DMS 273 (cell line): ENCODE data around the gene OLFML2B.
"Not testable (repeated sequence)": the region's sequence is repeated elsewhere in the genome, so short reads cannot be mapped to it uniquely, and the experiment has no call there.

ENCODE experiments used
- DNase-seq: peaks from one replicate; lab custom pipeline; 2025; ENCODE audit not compliant: unreplicated experiment; lab: John Stamatoyannopoulos, UW

Gene OLFML2B

DNA sequence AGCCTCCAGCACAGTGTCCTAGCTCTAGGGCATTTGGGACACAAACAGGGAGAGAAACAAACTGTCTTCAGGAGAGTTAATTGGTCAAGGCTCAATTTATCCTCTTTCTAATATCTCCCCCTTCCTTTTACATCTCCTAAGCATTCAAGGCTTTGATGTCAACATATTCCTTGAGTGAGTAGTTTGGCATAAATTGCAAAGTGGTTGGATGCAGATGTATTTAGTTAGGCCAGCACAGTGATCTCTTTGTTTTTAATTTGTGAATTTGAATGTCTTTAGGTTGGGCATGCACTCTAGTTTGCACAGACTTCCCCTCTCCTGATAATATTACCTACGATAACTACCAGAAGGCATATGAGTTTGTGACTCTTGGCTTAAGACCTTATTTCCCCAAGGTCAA is 12.5 kb upstream of the OLFML2B start:
- no peak for DNase-seq

DNA sequence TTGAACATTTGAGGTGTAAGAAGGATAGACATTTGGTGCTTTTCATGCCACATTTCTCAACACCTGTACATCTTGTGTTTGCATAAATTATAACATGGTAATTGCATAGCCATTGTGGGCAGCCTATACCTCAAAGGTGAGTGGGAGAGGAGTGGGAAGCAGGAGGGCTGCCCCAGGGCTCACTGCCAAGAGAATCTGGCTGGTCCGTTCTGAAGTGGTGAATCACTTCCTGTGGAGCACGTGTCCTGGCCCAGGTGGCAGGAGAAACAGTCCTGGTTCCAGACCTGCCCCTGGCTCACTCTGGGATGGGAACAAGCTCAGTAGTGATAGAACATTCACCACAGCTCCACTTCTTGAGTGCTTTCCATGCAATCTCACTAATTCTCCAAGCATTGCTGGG is 11.6 kb upstream of the OLFML2B start:
- peak; percentile 27 for DNase-seq

DNA sequence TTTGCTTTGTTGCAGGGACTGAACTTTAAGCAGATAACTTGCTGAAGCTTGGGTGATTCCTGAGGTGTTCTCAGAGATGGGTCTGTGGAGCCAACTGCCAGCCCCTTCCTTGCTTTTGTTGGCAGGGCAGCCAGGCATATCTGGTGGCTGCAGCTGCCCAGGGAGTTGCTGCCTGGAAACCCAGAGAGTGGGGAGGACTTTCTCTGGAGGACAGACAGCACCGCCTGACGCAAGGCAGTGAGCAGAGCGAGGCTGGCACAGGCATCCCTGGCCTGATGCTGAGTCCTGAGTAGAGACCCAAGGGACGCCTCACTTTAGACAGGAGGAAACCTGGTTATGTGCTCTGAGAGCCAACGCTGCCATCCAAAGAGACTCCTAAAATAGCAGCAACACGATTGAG is 9.8 kb upstream of the OLFML2B start:
- DNase-seq = peak; percentile 23

DNA sequence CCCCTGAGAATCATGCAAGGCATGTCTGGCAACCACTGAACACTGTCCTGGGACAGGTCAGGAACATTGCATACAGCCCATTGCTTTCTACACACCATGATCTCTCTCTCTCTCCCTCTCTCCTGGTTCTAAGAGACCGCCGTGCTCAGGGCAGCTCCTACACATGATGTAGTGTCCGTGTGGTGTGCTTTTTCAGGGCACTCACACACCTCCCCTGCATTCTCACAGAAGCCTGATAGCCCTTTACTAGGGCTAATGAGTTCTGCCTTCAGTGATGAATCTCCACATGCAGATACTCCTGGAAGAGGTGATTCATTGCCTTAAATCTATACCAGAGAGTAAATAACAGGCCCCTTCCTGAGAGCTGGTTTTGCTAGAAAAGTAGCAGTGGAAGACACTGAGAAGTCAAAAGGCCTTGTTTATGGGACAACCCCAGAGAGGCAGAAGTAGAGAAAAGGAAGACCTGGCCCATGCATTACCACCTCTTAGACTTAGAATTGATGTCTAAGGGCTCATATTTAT is 7.2 kb upstream of the OLFML2B start:
- no peak for DNase-seq

DNA sequence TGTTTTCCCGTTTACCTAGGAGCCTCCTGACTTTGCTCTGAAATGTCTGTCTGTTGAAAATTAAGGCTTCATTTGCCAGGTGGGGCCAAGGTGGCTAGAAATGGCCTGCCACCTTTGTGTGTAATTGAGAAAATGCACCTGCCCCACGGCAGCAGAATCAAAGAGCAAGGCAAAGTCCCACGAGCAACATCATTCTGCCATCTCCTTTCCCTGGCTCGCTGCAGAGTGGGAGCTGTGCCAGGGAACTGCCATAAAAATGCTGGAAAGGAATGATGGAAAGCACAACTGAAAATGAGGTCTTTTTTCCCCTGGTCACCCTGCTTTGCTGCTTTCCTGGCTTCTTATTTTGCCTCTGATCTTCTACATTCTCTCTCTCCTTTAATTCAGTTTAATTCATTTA is 5.5 kb upstream of the OLFML2B start:
- peak; percentile 60 for DNase-seq

DNA sequence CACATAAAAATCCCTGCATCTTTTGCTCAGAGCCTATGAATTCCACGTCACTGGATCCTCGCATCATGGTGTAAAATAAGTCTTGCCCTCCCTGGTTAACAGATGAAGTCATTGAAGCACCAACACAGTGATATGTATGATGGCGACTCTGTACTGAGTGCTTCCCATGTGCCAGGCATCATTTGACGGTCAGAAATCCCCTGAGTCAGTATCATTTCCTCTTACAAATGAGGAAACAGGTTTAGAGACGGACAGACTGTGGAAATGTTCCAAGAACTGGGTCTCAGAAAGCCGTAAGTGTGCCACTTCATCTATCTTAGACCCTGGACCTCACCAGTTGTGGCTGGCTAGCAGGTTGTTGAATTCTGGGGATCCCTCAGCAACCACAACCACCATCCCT is 5.1 kb upstream of the OLFML2B start:
- DNase-seq = peak; percentile 50

DNA sequence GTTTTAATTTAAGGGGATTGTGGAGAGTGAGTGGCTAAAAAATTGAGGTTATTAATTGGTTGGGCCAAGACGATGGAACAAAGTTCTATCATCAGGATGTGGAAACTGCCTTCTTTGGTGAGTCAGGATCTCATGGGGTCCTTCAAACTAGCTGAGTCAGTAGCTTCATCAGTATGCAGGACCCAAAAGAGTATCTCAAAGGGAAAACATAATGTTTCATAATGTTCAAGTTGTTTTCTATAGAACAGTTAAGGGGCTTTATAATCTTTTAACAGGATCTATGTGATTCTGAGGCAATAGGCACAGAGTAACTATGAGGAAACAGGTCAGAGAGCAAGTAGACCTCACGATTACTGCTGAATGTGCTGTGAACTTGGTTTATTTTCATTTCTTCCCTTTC is 3.2 kb upstream of the OLFML2B start:
- DNase-seq = no peak

DNA sequence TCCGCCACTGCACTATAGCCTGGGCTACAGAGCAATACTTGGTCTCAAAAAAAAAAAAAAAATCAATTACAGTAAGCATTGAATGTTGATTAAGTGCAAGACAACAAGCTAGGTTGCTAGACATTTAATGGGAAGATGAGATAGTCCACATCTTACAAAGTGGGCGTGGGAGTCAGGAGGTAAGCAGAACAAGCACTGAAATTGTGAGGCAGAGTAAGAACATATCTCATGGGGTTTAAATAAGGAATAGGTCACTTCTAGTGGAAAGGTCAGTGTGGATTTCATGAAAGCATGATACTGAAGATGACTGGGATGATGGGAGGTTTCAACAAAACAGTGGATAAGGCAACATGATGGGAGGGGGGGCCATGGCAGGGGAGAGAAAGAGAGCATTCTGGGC is 1.9 kb upstream of the OLFML2B start:
- no peak for DNase-seq

DNA sequence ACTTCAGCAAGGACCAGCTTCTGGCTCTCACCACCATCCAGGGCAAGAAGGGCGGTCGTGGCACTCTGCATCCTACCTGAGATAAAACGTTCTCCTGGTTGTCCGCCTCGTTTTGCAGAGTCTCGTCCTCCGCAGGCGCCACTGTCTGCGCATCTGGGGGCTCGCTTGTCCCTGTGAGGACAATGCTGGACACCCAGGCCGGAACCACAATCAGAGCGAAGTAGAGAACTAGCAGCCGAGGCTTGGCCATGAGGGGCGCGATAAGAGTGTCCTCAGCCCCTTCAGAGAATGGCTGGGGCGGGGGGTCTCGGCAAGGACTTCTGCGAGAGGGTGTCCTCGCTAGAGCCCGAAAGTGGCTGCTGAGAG is 505 bp downstream of the OLFML2B start:
- no peak for DNase-seq

DNA sequence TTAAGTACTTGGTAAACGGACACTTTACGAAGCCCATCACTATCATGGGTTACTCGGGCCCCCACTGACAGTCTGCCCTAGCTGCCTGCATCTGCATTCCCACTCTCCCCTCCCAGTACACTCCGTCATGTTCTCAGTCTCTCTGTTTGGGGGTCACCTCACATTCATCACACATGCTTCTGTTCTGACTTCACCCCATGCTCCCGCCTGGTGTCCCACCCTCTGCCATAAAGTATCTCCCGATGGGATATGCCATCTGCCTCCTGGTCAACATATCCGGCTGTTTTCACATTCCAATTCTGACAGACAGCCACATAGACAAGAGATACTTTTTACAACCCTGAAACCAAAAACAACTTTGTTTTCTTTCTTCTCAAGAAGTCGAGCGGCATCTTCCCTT is 1.0 kb downstream of the OLFML2B start:
- DNase-seq = peak; percentile 28

DNA sequence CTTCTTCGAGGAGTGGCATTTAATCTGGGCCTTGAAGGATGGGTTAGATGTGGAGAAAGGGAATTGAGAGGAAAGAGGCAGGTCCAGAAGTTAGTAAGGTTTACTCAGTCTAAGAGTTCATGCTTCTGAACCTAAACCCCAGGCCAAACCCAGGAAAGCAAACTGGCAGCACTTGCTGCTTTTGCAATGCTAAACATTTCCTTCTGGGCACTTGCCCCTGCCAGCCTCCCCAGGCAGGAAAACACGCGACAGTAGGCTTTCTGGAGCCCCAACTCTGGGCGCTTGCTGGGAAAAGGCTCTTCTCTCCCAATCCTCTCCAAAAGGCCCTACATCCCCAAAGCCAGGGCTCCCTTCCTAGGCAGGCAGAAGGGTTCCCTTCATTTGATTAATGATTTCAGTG is 2.5 kb downstream of the OLFML2B start:
- DNase-seq = peak; percentile 30

DNA sequence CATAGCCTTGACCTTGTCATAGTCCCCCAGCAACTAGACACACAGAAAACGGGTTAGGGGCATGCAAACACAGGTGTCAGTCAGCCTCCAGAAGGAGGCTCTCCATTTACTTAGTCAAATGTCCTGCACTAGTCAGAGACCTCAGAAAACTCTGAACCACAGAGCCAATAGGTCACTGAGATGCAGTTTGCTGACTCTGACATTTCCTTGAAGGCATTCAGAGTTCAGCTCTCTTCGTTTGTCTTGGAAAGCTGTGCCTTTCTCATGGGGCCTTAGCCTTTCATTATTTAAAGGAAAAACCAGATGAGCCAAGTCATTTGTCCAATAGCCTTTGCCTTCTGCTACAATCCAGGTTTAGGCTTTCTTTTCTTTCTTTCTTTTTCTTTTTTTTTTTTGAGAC is 3.5 kb downstream of the OLFML2B start:
- no peak for DNase-seq

DNA sequence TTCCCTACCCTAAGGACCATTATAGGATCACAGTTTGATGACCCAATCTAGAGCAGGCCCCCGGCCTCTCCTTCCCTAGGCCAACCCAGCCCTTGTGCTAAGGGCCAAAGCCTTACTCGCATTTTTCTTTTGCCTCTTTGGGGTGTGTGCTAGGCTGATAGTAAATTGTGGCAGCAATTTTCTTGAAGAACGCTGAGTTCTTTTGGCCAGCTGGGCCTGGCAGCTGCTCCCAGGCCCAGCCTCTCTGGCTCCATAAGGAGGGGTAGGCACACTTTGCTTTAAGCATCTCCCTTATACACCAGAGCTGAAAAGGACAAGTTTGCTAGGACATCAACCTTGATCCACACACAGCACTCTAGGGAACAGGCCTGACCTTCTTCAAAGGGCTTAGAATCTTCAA is 4.2 kb downstream of the OLFML2B start:
- peak; percentile 83 for DNase-seq

DNA sequence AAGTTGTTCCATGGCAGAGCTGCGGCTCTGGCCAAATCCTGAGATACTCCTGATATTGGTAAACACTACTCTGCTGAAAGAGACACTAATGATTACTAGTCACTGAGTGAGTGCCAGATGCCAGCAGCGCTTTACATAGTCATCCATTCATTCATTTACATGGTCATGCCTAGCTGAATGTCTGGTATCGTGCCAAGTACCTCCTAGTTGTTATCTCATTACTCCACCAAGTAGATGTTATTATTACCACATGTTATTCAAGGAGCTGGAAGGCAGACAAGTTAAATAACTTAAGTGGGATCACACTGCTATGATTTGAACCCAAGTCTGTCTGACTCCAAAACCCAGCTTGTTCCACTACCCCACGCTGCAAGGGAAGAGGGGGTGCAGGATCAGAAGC is 4.7 kb downstream of the OLFML2B start:
- peak; percentile 96 for DNase-seq

DNA sequence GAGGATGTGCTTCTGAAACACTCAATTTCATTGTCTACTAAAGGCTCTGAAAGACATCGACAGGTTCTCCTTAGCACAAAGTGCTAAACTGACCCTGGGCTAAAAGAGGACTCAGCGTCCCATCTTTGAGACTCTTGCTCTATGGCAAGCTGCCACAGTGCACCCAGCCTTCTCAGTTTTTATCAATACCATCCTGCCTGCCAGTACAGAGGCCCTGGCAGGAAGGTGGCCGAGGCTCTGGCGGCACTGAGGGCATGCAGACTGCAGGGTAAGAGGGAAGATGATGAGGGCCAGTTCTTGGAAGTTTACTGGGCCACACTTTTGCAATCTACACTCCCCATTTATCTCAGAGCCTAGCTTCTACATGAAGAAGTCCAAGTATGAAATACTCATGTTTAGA is 5.3 kb downstream of the OLFML2B start:
- DNase-seq = peak; percentile 44

DNA sequence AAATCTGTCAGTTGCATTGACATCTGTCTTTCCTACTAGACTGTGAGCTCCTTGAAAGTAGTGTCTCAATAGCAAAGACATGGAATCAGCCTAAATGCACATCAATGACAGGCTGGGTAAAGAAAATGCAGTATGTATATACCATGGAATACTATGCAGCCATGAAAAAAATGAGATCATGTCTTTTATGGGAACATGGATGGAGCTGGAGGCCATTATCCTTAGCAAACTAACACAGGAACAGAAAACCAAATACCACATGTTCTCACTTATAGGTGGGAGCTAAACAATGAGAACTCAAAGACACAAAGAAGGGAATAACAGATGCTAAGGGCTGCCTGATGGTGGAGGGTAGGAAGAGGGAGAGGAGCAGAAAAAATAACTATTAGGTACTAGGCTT is 5.9 kb downstream of the OLFML2B start:
- DNase-seq = not testable (repeated sequence)

DNA sequence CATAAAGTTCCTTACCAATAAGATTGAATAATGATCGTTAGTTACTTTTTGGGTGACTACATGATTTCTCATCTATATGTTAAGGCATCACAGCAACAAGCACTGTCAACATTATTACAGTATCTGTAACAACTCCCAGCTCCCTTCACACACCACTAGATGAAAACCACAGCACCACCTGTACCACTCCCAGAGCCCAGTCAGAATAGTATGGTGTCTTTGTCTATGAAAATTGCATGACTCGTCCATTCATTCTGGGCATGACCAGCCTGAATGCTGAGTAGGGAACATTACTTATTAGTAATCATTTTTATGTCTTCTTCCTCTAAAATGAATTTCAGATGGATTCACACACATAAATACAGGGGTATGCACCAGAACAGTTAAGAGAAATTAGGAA is 7.0 kb downstream of the OLFML2B start:
- no peak for DNase-seq

DNA sequence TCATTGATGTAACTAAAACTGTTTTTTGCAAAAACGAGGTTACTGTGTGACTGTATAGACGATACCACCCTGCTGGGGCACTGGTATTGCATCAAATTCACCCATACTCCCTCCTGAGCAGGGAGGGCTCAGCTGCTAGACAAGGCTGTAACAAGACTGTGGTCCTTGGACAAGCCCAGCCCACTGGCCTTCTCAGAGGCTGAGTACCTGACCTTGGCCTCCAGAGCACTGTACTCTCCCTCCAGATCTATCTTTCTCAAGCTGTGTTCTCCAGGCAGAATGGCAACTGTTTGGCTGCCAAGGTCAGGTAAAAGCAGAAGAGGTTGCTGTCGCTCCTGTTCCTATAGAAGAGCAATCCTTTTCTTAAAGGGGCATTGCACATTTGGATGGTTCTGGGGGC is 8.5 kb downstream of the OLFML2B start:
- DNase-seq = no peak

DNA sequence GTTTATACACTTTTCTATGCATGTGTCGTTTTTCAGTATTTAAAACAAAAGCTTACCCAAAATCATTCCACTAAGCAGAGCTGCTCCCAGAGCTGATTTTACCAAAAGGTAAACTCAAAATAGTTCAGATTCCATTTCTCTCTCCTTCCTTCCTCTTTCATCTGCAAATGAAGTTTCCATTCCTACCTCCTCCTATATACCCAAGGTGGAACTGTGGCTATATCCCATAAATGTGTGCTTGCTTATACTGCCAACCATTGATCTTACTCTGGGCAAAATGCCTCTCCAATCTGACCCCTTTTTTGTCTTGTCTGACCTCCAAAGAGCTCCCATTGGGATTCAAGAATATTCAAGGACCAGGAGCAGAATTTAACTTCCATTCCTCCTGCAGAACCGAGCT is 9.5 kb downstream of the OLFML2B start:
- DNase-seq = no peak

DNA sequence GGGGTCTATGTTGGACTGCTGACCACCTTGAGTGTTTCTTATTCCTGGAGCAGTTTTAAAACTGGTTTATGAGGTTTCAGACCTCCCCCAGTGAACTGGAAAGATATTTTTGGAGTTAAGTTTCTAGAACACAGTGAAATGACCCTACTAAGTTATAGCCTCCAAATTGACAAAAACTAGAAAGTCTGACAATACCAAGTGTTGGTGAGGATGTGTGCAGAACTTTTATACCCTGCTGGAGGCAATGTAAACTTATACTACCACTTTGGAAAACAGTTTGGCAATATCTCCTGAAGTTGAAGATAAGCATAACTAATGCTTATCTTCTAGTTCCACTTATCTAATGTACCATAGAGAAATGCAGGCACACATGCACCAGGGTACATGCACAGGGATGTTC is 10.4 kb downstream of the OLFML2B start:
- no peak for DNase-seq

DNA sequence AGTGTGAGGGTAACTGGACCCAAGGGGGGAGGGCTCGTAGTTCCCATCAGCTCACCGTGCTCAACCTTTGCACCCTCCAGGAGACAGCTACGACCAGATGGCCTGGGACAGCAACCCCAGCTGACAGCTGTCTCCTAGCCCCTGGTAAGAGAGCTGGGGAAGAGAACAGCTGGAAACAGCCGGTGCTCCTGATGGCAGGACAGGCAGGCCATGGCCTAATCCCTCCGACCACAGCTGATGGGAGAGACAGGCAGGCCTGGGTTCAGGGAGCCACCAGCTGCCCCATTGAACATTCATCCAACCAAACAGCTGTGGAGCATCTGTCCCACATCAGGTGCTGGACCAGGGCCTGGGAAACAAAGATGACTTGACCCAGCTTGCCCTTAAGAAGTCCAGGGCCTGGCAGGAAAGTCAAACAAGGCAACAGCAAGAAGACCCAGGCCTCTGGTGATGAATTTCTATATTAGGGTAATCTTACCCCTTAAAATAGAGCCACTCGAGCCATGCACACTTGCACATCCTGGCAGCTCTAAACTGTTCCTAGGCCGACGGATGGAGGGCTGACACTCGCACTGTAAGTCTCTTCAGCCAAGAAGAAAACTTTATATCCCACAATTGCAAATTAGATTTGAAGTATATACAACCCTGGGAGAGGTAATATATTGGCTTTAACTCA is 12.2 kb downstream of the OLFML2B start:
- DNase-seq = peak; percentile 96

DNA sequence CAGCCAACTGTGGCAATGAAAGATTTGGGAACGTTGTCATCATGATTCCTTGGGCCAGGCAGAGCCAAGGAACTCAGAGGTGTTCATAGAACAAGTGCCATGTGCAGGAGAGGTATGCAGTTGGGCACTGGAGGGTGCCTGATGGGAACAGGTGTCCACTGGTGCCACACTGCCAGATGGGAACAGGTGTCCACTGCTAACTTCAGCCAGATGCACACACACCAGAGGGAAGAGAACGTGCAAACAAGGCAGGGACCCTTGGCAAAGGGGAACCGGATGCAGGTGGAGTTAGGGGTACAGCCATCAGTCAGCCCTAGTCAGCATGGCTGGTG is 13.5 kb downstream of the OLFML2B start:
- DNase-seq = peak; percentile 47

DNA sequence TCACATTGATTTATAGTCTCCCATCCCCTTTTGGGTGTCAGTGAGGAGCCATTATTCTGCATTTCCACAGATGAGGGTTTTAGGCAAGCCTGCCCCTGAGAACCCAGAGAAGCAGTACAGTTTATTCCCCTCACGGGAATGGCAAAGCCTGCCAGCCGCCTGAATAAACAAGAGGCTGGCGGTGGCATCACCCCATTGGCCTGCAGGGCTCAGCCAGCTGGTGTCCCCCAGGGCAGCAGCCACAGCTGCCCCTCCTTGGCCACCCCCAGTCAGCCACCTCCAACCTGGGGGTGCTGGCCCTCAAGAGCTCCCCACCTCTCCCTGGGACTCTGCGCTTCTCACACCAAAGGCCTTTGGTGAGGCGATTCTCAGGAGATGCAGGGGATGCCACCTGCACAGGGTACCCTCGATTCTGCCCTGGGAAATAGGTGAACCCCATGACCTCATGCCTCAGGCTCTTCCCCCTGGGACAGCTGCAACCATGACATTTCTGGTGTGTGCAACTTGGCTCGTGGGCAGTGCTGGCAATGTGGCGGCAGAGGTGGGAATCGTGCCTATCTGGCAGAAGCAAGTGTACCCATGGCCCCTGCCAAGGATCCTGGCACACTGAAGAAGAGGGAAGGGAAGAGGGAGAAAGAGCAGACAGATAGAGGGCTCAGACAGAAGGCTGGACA is 14.0 kb downstream of the OLFML2B start:
- DNase-seq = peak; percentile 35
